Ovary (tissue), 3 donors: ENCODE data around the gene C2CD3.
"Not testable (repeated sequence)": the region's sequence is repeated elsewhere in the genome, so short reads cannot be mapped to it uniquely, and the experiment has no call there.

Experiments
- EP300 ChIP-seq: sonication (generic); formaldehyde crosslinking; IDR thresholded peaks from one replicate; pipeline ENCODE4 v1.6.1; 2017; ENCODE audit warnings: antibody characterized with exemption
- POLR2A ChIP-seq: fragments of 450-650 bp; IDR thresholded peaks from one replicate; pipeline ENCODE4 v1.6.1; 2017; ENCODE audit warnings: antibody characterized with exemption, mild to moderate bottlenecking, moderate library complexity
- TF ChIP-seq, protein P1 (sequence below), 3 donors: fragments of 450-650 bp in 2 of 3; fragments of 200-600 bp in 1 of 3; IDR thresholded peaks; one replicate each; pipeline versions ENCODE4 v1.5.1 to v1.8.0; 2016 to 2022; ENCODE audit warnings: antibody characterized with exemption in 3 of 3, mild to moderate bottlenecking in 1 of 3
- donor health status: DM: no; HTN: no; CAD: no.

DNA sequence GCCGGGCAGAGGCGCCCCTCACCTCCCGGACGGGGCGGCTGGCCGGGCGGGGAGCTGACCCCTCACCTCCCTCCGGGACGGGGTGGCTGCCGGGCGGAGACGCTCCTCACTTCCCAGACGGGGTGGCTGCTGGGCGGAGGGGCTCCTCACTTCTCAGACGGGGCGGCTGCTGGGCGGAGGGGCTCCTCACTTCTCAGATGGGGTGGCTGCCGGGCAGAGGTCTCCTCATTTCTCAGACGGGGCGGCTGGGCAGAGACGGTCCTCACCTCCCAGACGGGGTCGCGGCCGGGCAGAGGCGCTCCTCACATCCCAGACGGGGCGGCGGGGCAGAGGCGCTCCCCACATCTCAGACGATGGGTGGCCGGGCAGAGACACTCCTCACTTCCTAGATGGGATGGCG is 41.7 kb downstream of the C2CD3 start:
- TF ChIP-seq, protein P1, sequence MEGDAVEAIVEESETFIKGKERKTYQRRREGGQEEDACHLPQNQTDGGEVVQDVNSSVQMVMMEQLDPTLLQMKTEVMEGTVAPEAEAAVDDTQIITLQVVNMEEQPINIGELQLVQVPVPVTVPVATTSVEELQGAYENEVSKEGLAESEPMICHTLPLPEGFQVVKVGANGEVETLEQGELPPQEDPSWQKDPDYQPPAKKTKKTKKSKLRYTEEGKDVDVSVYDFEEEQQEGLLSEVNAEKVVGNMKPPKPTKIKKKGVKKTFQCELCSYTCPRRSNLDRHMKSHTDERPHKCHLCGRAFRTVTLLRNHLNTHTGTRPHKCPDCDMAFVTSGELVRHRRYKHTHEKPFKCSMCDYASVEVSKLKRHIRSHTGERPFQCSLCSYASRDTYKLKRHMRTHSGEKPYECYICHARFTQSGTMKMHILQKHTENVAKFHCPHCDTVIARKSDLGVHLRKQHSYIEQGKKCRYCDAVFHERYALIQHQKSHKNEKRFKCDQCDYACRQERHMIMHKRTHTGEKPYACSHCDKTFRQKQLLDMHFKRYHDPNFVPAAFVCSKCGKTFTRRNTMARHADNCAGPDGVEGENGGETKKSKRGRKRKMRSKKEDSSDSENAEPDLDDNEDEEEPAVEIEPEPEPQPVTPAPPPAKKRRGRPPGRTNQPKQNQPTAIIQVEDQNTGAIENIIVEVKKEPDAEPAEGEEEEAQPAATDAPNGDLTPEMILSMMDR (IDR thresholded peaks at IDR 0.05): not testable (repeated sequence)
- not testable (repeated sequence) for TF ChIP-seq POLR2A, EP300
